GM12872 (cell line): ENCODE results near the gene JADE3.

Experiments used
- TF ChIP-seq, protein P1 (sequence below): IDR thresholded peaks from 3 replicates; pipeline ENCODE4 v1.5.1; 2011; ENCODE audit warnings: low read depth, mild to moderate bottlenecking, low read length, moderate library complexity; ENCODE audit not compliant: insufficient read depth

JADE3 gene

DNA sequence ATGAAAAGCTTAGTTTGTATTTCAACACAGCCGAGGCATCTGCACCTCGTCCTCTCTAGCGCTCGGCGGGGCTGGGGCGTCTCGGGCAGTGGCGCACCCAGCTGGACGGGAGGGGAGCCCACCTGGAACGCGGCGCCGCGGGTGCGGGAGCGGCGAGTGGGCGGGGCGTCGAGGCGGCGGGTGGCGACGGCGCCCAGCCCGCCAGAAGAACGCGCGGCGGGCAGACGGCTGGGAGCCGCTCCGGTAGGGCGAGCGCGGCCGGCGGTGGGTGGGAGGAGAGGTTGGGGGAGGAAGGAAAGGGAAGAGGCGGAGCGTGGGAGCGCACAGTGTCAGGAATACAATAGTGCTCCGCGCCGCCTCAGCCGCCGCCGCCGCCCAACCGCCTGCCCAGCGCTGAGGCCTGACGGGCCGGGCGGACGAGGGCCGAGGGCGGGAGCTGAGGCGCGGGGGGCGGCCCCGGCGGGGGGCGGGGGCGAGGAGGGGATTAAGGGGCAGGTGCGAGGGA is at the start of gene JADE3:
Gene JADE3 (plus strand): TSS at position 324 of the 505 bp plus-strand sequence. CDS start 72,474 bp downstream, outside the sequence.
- TF ChIP-seq, protein P1, sequence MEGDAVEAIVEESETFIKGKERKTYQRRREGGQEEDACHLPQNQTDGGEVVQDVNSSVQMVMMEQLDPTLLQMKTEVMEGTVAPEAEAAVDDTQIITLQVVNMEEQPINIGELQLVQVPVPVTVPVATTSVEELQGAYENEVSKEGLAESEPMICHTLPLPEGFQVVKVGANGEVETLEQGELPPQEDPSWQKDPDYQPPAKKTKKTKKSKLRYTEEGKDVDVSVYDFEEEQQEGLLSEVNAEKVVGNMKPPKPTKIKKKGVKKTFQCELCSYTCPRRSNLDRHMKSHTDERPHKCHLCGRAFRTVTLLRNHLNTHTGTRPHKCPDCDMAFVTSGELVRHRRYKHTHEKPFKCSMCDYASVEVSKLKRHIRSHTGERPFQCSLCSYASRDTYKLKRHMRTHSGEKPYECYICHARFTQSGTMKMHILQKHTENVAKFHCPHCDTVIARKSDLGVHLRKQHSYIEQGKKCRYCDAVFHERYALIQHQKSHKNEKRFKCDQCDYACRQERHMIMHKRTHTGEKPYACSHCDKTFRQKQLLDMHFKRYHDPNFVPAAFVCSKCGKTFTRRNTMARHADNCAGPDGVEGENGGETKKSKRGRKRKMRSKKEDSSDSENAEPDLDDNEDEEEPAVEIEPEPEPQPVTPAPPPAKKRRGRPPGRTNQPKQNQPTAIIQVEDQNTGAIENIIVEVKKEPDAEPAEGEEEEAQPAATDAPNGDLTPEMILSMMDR = no peak

DNA sequence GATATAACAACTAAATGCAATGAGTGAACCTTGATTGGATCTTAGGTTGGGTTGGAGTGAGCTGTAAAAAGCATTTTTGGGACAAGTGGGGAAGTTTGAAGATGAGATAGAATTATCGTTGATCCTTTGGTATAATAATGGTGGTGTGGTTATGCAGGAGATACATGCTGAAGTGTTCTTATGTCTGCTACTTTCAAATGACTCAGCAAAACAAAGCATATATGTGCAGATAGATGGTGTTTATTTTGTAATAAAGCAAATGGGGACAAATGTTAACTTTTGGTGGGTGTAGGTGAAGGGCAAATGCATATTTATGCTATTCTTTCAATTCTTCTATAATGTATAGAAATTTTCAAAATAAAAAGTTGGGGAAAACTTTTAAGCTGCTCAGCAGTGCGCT is 49.1 kb upstream of the JADE3 start:
- TF ChIP-seq, protein P1 = no peak

DNA sequence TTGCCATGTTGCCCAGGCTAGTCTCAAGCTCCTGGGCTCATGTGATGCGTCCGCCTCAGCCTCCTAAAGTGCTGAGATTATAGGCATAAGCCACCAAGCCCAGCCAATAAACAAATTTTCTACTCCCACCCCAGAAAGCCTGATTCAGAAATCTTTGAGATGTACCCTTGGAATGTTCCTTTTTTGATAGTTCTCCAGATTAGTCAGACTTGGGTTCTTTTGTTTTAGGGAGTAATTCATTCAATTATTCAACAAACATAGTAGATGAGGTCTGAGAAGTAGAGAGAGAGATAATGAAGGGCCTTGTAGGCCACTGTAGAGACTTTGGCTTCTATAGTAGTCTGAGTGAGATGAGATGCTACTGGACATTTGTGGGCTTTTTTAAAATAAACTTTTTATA is 47.6 kb upstream of the JADE3 start:
- TF ChIP-seq, protein P1 = no peak

DNA sequence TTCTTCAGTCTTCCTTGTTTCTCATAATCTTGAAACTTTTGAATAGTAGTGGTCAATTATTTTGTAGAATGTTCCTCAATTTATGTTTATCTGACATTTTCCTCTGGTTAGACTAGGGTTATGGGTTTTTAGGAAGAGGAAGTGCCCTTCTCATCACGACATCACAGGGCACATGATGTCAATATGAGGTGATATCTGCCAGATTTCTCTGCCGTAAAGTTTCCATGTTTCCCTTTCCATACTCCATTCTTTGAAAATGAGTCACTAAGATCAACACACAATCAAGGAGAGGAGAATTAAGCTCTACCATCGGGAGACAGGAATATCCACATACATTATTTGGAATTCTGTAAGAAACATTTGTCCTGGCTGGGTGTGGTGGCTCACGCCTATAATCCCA is 46.9 kb upstream of the JADE3 start:
- TF ChIP-seq, protein P1 = no peak

DNA sequence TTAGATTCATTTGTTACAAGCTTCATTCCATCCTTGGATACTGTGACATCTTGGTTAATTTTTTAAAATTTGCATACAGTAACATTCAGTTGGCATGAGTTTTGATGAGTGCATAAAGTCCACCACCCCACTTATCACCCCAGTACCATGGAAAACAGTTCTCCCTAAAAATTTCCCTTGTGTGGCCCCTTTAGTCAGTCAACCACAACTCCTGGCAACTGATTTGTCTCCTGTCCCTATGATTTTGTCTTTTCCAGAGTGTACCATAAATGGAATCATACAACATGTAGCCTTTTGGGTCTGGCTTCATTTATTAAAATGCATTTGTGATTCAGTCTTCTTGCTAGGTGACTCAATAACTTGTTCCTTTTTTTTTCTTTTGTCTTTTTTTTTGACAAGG is 45.5 kb upstream of the JADE3 start:
- TF ChIP-seq, protein P1 = no peak

DNA sequence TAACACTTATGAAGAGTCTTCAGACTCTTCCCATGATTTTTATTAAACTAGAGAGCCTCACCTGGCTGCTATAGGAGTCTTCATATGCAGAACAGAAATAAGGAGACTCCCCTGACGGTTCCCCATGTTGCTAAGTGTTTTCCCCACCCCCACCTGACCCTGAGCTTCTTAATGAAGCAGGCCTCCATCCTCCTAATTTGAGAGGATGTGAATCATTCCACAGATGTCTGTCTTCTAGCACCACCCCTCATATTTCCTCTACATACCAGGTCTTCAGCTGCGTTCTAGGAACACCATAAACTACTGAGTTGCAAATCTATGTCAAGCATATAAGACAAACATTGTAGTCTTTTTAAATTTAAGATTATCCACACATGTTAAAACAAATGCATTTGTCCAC is 38.5 kb upstream of the JADE3 start:
- TF ChIP-seq, protein P1 = no peak

DNA sequence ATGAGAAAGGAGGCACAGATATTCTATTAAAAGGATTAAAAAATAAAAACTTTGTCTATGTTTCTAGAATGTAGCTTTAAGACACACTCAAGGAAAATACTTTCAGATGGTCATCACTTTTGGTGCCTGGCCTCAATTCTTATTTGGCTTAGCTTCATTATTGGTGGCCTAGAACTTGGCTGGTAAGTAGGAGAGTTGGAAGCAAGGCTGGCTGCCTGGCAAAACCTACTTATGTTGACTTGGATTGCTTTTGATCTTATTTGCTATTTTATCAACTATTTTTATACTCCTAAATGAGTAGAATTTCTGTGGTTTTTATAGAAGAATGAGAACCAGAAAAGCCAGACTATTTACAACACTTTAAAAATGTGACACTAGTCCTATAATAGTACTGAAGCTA is 35.3 kb upstream of the JADE3 start:
- TF ChIP-seq, protein P1 = no peak
